NCI-H1417 treated with DMSO at 0.1 percent for 48 hours (cell line): ENCODE measurements around the gene CHST10.

Source experiments
- DNase-seq: peaks from one replicate; lab custom pipeline; 2025; lab: John Stamatoyannopoulos, UW

The CHST10 gene

DNA sequence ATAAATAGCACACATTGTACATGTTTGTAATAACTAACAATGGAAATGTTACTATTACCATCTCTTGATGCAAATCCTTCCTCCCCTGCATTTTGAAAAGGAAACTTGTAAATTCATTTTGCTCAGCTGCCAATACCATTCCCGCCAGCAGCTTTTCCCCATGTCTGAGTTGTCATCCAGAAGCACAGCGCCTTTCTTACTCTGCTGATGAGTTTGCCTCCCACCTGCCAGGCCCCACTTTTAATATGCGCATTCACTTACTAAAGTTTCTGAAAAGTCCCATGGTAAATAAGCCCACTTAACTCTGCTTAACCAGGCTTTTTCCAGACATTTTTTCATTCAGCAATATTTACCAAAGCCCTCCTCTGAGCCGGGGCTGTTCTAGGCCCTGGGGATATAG is 3.9 kb downstream of the CHST10 start:
- DNase-seq, result no peak

DNA sequence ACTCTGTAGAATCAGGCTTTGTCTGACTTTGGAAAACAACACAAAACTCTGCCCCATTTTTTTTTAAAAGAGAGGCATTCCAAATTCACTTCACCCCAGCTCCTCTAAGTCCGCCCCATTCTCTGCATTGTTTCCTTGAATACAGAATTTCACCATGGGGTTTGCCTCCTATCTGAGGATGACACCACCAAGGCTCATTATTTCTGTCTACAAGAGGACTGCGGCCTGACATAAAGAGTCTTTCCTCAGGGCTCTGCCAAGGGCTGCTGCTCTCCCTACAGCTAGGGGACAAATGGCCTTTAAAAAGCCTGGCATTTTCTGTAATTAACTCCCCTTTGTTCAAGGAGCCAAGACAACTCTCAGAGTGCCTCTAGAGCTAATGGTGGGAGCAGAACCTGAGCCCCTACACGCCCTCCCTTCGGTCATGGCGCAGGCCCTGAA is 4.6 kb downstream of the CHST10 start:
- no peak for DNase-seq

- no peak for DNase-seq
Observed at GRCh38 chr2:100412466-100412865, 5.0 kb downstream of the CHST10 start.

GRCh38 chr2:100411841-100412292 is 5.6 kb downstream of the CHST10 start:
- DNase-seq, result no peak

- no peak for DNase-seq
Observed at GRCh38 chr2:100409975-100410647, 7.4 kb downstream of the CHST10 start.

DNA sequence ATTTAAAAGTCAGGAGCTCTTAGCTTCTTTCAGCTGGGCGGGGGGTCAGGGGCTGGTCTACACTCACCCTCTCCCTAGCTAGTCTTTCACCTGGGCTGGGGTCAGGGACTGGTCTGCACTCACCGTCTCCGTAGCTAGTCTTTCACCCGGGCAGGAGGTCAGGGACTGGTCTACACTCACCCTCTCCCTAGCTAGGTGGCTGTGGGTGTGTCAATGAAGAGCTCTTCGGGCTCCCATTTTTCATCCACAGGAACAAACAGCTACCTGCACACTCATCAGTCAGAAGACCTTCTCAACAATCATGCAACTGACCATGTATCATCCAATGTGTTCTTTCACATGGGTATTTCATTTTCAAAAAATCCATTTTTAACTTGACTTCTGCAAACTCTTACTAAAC is 8.0 kb downstream of the CHST10 start:
- no peak for DNase-seq

DNA sequence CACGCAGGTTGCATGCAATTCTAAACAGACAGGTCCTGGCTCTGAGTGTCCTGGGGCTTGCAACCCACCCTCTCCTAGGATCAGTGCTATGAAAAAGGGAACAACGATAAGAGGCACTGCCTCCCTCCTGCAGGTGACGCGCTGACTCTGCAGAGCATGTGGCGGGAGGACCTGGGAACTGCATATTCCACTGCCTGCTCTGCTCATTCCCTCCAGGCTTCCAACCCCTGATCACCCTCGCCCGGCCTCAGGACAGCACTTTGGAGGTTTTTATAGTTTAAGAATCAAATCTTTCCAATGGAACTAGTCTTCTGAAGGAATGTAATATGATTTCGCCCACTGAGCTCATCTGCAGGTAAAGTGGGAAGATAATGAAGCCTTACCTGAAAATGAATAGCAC is 8.5 kb downstream of the CHST10 start:
- DNase-seq, result no peak

GRCh38 chr2:100408104-100408503 is 9.4 kb downstream of the CHST10 start:
- DNase-seq, result no peak

GRCh38 chr2:100407563-100407962 is 9.9 kb downstream of the CHST10 start:
- DNase-seq, result no peak

GRCh38 chr2:100407073-100407472 is 10.4 kb downstream of the CHST10 start:
- no peak for DNase-seq

GRCh38 chr2:100406120-100406508 is 11.4 kb downstream of the CHST10 start:
- no peak for DNase-seq

- no peak for DNase-seq
Observed at GRCh38 chr2:100405403-100406119, 11.9 kb downstream of the CHST10 start.

- no peak for DNase-seq
Observed at GRCh38 chr2:100404411-100404810, 13.1 kb downstream of the CHST10 start.

- DNase-seq, result no peak
Observed at GRCh38 chr2:100403722-100404121, 13.7 kb downstream of the CHST10 start.

- no peak for DNase-seq
Observed at GRCh38 chr2:100401268-100401667, 16.2 kb downstream of the CHST10 start.

DNA sequence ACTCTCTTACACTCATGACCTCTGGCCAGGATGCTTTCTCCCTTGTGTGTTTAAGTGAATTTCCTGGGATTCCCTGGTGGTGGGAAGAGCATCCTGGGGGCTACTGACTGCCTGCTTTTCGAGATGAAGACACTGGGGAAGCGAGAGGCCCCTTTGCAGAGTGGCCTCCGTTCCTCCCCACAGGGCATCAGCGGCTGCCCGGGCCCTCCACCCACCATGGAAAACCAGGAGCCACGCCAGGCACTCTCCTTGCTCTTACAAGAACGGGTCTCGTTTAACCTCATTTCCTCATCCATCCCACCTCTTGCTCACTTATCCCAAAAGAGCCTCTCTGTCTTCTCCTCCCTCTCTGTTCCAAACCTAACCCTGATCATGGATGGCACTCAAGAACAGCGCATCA is 17.8 kb downstream of the CHST10 start:
- no peak for DNase-seq

DNA sequence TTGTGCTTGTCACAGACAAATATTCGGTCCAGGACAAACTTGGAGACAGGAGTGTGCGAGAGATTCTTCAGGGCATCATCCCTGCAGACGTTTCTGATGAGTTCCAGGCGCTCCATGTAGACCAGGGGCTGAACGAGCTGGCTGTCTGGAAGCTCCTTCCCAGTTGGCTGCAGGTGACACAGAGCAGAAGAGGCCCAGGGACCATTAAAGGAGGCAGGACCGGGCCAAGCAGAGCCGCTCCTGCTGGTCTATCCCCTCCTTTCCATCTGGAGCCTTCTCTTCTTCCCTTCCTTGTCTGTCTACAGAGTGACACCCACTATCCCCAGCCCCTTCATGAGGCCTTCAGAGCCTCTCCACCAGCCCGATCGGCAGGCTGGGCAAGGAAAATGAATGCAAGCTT is 19.5 kb downstream of the CHST10 start:
- DNase-seq, result no peak

GRCh38 chr2:100397118-100397860 is 20.2 kb downstream of the CHST10 start:
- DNase-seq, result no peak

DNA sequence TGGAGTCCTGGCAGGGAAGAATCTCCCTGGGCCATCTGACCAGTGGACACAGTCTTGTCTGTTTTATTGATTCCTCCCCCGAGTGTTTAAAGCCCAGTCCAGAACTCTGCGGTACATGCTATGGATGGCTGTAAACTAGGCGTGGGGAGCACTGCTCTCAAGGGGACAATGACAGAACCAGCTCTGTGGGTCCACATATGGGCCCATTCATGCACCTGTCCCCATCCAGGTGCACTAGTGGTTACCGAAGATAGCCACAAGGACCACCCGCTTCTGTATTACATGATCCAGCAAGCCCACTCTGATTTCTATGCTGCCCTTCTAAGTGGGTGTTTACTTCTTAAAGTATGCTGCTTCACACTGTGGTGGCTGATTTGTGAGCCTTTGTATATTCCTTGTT is 21.0 kb downstream of the CHST10 start:
- DNase-seq, result no peak

DNA sequence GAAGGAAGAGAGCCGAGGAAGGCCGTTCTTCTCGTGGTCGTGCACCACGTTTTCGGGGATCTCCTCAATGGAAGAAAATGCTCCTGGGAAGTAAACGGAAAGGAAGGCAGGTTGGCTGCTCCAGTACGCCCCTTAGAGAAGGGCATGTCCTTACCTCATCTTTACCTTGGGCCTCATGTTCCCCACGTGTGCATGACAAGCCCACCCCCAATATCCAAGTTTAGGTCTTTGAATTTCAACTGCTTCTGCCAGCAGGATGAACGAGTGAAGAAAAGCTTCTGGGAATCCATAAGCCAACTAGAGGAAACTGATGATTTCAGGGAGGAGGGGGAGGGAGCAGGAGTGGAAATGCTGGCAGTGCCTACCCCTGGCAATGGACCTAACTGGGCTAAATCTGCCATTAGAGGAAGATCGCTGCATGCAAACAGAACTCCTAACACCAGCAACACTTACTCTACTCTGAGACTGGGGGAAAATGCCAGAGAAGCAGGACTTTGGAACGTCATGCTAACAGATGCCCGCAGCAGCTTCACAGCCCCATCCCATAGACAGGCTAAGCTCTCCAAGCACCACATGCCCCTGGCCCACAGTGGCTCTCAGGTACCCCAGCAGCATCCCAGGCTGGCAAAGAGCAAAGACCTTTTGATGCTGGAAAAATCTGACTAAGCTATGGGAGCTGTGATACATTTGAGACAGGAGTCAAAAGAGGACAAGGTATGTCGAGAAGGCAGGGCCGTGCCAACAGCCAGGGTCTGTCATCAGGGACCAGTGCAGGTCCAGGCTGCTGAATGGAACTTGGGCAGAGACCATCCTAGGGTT is 21.7 kb downstream of the CHST10 start:
- DNase-seq, result no peak

DNA sequence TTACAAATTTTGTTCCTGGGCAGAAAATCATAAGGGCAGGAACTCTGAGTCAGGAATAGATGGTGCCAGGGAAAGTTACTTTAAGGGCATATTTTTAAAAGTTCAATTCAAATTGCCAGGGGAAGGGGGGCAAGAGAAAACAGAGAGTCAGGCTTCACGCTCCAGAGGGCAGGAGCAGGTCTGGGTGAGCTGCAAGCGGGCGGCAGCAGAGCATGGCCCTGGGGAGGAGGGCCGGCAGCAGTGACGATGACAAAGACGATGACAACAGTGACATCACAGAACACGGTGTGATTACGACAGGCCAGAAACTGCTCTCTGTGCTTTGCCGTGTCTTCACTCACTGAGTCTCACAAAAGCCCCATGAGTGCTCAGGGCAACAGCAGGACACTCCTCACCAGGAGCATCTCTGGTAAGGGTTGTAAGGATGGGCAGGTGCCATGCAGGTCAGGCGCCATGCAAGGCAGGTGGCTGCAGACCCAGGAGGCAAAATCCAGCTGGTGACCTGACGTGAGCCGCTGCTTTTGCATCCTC is 23.3 kb downstream of the CHST10 start:
- DNase-seq, result no peak

DNA sequence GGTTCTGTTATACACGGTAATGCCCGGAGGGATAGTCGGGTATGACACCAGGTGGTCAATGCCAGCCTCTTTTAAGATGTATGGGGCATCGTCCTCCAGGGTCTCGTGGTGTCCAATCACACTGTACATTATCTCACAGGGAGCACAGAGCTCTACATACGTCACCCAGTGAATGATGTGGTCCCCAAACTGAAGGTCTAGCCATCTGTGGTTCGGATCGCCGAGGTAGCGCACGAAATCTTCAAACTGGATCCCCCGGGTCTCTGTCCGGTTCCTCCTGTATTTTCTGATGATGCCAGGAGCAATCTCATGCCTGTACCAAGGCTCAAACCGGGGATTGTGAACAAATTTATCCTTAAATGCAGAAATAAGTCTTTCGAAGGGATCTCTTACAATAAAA is 24.1 kb downstream of the CHST10 start:
- no peak for DNase-seq
